ENCODE data around the gene HSD3B7. TPM values are rescaled to one million over a fixed set of nuclear protein-coding genes. Genes with fewer than 3 reads are reported as not detected.

Gene HSD3B7
- total and polyA plus RNA-seq, 2 of the 8 experiments (the other 6 are each of a cell fraction or from before 2014, with no cell fraction given) = 2.9 to 6.6 TPM

DNA sequence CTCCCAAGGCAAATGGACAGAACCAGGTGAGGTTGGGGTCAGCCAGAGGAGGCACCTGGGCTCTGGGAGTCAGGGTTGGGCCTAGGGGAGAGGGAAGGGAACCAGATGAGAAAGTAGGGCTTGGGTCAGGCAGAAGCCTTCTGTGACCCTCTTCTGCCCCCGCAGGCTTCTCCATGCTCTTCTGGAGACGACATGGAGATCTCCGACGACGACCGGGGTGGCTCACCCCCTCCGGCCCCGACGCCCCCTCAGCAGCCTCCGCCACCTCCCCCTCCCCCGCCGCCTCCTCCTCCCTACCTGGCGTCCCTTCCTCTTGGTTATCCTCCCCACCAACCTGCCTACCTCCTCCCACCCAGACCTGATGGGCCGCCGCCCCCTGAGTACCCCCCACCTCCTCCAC is 19.6 kb upstream of the HSD3B7 start:
- no peak for TF ChIP-seq NANOG (IDR thresholded peaks at IDR 0.05; ENCODE audit: insufficient read depth, low read depth, low read length, poor library complexity, severe bottlenecking)
- no peak for TF ChIP-seq TAF7 (optimal IDR thresholded peaks at IDR 0.05; ENCODE audit: borderline replicate concordance, low read depth, low read length)
- no peak for TF ChIP-seq BCL11A (IDR thresholded peaks at IDR 0.05; ENCODE audit: low read depth in 2 of 2, low read length in 2 of 2)
- no peak for TF ChIP-seq NRF1 (IDR thresholded peaks at IDR 0.05; ENCODE audit: low read depth, low read length)
- TF ChIP-seq SIRT6 (IDR thresholded peaks at IDR 0.05; ENCODE audit: low read length) = no peak
- TF ChIP-seq, protein P1, sequence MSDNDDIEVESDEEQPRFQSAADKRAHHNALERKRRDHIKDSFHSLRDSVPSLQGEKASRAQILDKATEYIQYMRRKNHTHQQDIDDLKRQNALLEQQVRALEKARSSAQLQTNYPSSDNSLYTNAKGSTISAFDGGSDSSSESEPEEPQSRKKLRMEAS (IDR thresholded peaks at IDR 0.05) = no peak
- Histone ChIP-seq H2BK120ac (replicated peaks; ENCODE audit: low read depth, low read length) (no peak overlapping the region), H3K79me1 (ENCODE audit: low read depth, low read length) (peaks cover 4% of the 10 kb centered on the region; the same call in 1 of the 2 replicates), H3K23ac (ENCODE audit: insufficient read length) (no peak overlapping the region), H3K27me3 (replicated peaks in 1 of 4; ENCODE audit: control insufficient read depth in 3 of 4, extremely low read depth in 1 of 4, insufficient read depth in 3 of 4, low read length in 3 of 4) (no peaks in the 10 kb centered on the region), H3K79me2 (ENCODE audit: control insufficient read depth in 1 of 2, insufficient read depth in 2 of 2, low read length in 2 of 2) (no peaks in the 10 kb centered on the region), H3K4me2 (ENCODE audit: insufficient read depth in 1 of 2, low read depth in 2 of 2, low read length in 2 of 2) (no peak overlapping the region), H3K9ac (replicated peaks in 1 of 4; ENCODE audit: extremely low read depth in 1 of 4, low read depth in 3 of 4, low read length in 3 of 4) (no peak overlapping the region), H4K91ac (replicated peaks; ENCODE audit: insufficient read length, low read length) (no peak overlapping the region), H3K18ac (ENCODE audit: extremely low read depth, low read length) (no peak overlapping the region), H2AK5ac (ENCODE audit: low read depth, low read length) (no peak overlapping the region), H3K56ac (replicated peaks; ENCODE audit: insufficient read length, low read depth, low read length) (no peak overlapping the region), H4K20me1 (replicated peaks in 1 of 2; ENCODE audit: control insufficient read depth in 1 of 2, insufficient read depth in 2 of 2, low read length in 2 of 2) (peaks cover 2 to 17% of the 10 kb centered on the region in 2 experiments), H3K36me3 (ENCODE audit: control insufficient read depth in 2 of 4, insufficient read depth in 4 of 4, low read length in 3 of 4) (peaks cover 51 to 87% (median 62%) of the 10 kb centered on the region in 4 experiments), H2AFZ (ENCODE audit: low read length) (no peak overlapping the region), H3K4me3 (ENCODE audit: extremely low read depth in 1 of 4, insufficient read depth in 2 of 4, low read depth in 3 of 4, low read length in 4 of 4) (no peak overlapping the region), H3K14ac (ENCODE audit: insufficient read length) (no peak overlapping the region), H4K8ac (ENCODE audit: extremely low read depth, insufficient read depth, low read length) (no peak overlapping the region), H3K4me1 (replicated peaks in 1 of 4; ENCODE audit: control insufficient read depth in 3 of 4, insufficient read depth in 4 of 4, low read length in 3 of 4) (no peaks in the 10 kb centered on the region), H2BK20ac (ENCODE audit: low read length) (no peak overlapping the region), H3K23me2 (ENCODE audit: low read depth, low read length) (no peaks in the 10 kb centered on the region), H3K4ac (replicated peaks; ENCODE audit: insufficient read length, low read depth, low read length) (no peak overlapping the region), H2BK15ac (ENCODE audit: low read length) (no peak overlapping the region), H2BK12ac (ENCODE audit: low read depth, low read length) (no peak overlapping the region), H2BK5ac (ENCODE audit: low read depth, low read length) (no peak overlapping the region), H3K9me3 (ENCODE audit: insufficient read depth in 2 of 2, low read depth in 1 of 2, low read length in 1 of 2) (no peaks in the 10 kb centered on the region; a peak in 1 of 4 replicates), H3K27ac (ENCODE audit: low read depth, low read length) (no peak overlapping the region), H4K5ac (ENCODE audit: insufficient read length, low read depth, low read length) (no peak overlapping the region)
- ChIA-PET POLR2A (ENCODE audit: partially characterized antibody) (interaction anchor here (0.6 to 6.4 kb wide), 5 partner anchors 10 to 156 kb away, joined by 3 to 45 read pairs (median 6); partner anchors contain the start of gene HSD3B7), CTCF (ENCODE audit: partially characterized antibody) (interaction anchor here (0.6 to 3.8 kb wide), 3 partner anchors 11 to 30 kb away, joined by 4 to 26 read pairs (median 6); no protein-coding TSS in a partner anchor)
- FAIRE-seq (no peak), DNase-seq (ENCODE audit: low read depth in 1 of 2, low spot score in 2 of 2) (no peak)
- 97% methylated on average over 6 of the region's 15 CpGs; no CpG with 5 or more reads in 1 of the 2 experiments for WGBS, 2 experiments (ENCODE audit: extremely low coverage in 1 of 2, insufficient coverage in 1 of 2, insufficient read length in 1 of 2, insufficient replicate concordance in 2 of 2, low coverage in 1 of 2, low lambda C conversion rate in 2 of 2, missing lambda C conversion rate in 1 of 2)

Data from H1 (cell line).